ENCODE data around the gene CDSN.

Gene CDSN

DNA sequence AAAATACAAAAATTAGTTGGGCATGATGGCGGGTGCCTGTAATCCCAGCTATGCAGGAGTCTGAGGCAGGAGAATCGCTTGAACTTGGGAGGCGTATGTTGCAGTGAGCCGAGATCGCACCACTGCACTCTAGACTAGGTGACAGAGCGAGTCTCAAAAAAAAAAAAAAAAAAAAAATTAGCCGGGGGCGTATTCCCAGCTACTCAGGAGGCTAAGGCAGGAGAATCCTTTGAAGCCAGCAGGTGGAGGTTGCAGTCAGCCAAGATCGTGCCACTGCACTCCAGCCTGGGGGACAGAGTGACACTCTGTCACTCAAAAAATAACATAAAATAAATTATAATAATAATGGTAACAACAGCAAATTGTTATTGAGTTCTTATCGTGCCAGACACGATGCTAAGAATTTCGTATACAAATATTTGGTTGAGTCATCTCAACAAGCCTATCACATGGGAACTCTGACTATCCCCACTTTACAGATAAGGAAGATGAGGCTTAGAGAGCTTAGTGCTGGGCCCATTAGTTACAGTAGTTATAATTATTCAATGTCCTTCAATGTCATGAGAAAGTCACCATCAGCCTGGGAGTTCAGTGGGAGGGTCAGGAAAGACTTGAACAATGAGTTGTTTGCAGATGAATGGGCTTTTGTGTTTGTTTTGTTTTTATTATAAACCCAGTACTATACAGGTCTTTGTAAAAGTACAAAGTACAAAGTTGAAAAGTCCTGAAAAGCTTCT lies 27.3 kb downstream of the CDSN start:
- Histone ChIP-seq H3K9me3 (ENCODE audit: control insufficient read depth, insufficient read depth, low read depth, low read length) (no peaks in the 10 kb centered on the region), H3K36me3 (ENCODE audit: control insufficient read depth, insufficient read depth, low read length) (no peaks in the 10 kb centered on the region), H3K27me3 (ENCODE audit: control insufficient read depth, insufficient read depth, low read length) (no peaks in the 10 kb centered on the region), H3K27ac (ENCODE audit: low read depth, low read length) (no peak overlapping the region), H3K4me1 (ENCODE audit: control insufficient read depth, insufficient read depth, low read length) (peaks cover 9% of the 10 kb centered on the region; the same call in 1 of the 2 replicates), H3K9ac (ENCODE audit: low read length) (no peak overlapping the region), H3K4me3 (ENCODE audit: low read depth, low read length) (no peak overlapping the region)

DNA sequence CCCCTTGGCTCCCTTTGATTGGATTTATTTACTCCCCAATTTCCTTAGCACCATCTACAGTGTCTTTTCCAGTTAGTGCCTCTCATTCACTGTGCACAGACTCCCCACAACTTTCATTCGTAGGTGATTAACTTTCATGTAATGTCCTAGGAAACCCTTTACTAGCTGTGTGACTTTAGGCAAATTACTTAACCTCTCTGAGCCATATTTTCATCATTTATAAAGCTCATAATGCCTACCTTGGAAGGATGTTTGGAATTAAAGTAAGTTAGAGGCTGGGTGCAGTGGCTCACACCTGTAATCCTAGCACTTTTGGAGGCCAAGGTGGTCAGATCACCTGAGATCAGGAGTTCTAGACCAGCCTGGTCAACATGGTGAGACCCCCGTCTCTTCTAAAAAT lies 28.0 kb downstream of the CDSN start:
- H3K9me3 ChIP-seq (ENCODE audit: control insufficient read depth, insufficient read depth, low read depth, low read length): no peaks in the 10 kb centered on the region
- peaks cover 11% of the 10 kb centered on the region for H3K4me1 ChIP-seq (ENCODE audit: control insufficient read depth, insufficient read depth, low read length)
- no peak overlapping the region for H3K27ac ChIP-seq (ENCODE audit: low read depth, low read length)
- no peaks in the 10 kb centered on the region for H3K36me3 ChIP-seq (ENCODE audit: control insufficient read depth, insufficient read depth, low read length)
- H3K27me3 ChIP-seq (ENCODE audit: control insufficient read depth, insufficient read depth, low read length): no peaks in the 10 kb centered on the region
- no peak overlapping the region for H3K4me3 ChIP-seq (ENCODE audit: low read depth, low read length)
- no peak overlapping the region for H3K9ac ChIP-seq (ENCODE audit: low read length)

GRCh38 chr6:31091680-31092079 lies 28.6 kb downstream of the CDSN start:
- no peak overlapping the region for H3K27ac ChIP-seq (ENCODE audit: low read depth, low read length)
- H3K9me3 ChIP-seq (ENCODE audit: control insufficient read depth, insufficient read depth, low read depth, low read length): no peaks in the 10 kb centered on the region
- H3K4me1 ChIP-seq (ENCODE audit: control insufficient read depth, insufficient read depth, low read length): peaks cover 16% of the 10 kb centered on the region
- no peaks in the 10 kb centered on the region for H3K36me3 ChIP-seq (ENCODE audit: control insufficient read depth, insufficient read depth, low read length)
- H3K27me3 ChIP-seq (ENCODE audit: control insufficient read depth, insufficient read depth, low read length): no peaks in the 10 kb centered on the region
- no peak overlapping the region for H3K9ac ChIP-seq (ENCODE audit: low read length)
- no peak overlapping the region for H3K4me3 ChIP-seq (ENCODE audit: low read depth, low read length)

GRCh38 chr6:31090973-31091364 lies 29.3 kb downstream of the CDSN start:
- Histone ChIP-seq H3K9ac (ENCODE audit: low read length) (no peak overlapping the region), H3K27ac (ENCODE audit: low read depth, low read length) (no peak overlapping the region), H3K27me3 (ENCODE audit: control insufficient read depth, insufficient read depth, low read length) (no peaks in the 10 kb centered on the region), H3K4me3 (ENCODE audit: low read depth, low read length) (no peak overlapping the region), H3K4me1 (ENCODE audit: control insufficient read depth, insufficient read depth, low read length) (peaks cover 19% of the 10 kb centered on the region), H3K36me3 (ENCODE audit: control insufficient read depth, insufficient read depth, low read length) (no peaks in the 10 kb centered on the region), H3K9me3 (ENCODE audit: control insufficient read depth, insufficient read depth, low read depth, low read length) (no peaks in the 10 kb centered on the region)

GRCh38 chr6:31090275-31090972 lies 29.8 kb downstream of the CDSN start:
- Histone ChIP-seq H3K9me3 (ENCODE audit: control insufficient read depth, insufficient read depth, low read depth, low read length) (no peaks in the 10 kb centered on the region), H3K36me3 (ENCODE audit: control insufficient read depth, insufficient read depth, low read length) (no peaks in the 10 kb centered on the region), H3K4me1 (ENCODE audit: control insufficient read depth, insufficient read depth, low read length) (peaks cover 19% of the 10 kb centered on the region), H3K9ac (ENCODE audit: low read length) (no peak overlapping the region), H3K4me3 (ENCODE audit: low read depth, low read length) (no peak overlapping the region), H3K27me3 (ENCODE audit: control insufficient read depth, insufficient read depth, low read length) (no peaks in the 10 kb centered on the region), H3K27ac (ENCODE audit: low read depth, low read length) (no peak overlapping the region)

- Histone ChIP-seq H3K27ac (ENCODE audit: low read depth, low read length) (no peak overlapping the region), H3K9ac (ENCODE audit: low read length) (no peak overlapping the region), H3K27me3 (ENCODE audit: control insufficient read depth, insufficient read depth, low read length) (no peaks in the 10 kb centered on the region), H3K36me3 (ENCODE audit: control insufficient read depth, insufficient read depth, low read length) (no peaks in the 10 kb centered on the region), H3K4me1 (ENCODE audit: control insufficient read depth, insufficient read depth, low read length) (peaks cover 15% of the 10 kb centered on the region; the same call in 1 of the 2 replicates), H3K4me3 (ENCODE audit: low read depth, low read length) (no peak overlapping the region), H3K9me3 (ENCODE audit: control insufficient read depth, insufficient read depth, low read depth, low read length) (no peaks in the 10 kb centered on the region)
Measured at GRCh38 chr6:31087494-31088089, 32.7 kb downstream of the CDSN start.

DNA sequence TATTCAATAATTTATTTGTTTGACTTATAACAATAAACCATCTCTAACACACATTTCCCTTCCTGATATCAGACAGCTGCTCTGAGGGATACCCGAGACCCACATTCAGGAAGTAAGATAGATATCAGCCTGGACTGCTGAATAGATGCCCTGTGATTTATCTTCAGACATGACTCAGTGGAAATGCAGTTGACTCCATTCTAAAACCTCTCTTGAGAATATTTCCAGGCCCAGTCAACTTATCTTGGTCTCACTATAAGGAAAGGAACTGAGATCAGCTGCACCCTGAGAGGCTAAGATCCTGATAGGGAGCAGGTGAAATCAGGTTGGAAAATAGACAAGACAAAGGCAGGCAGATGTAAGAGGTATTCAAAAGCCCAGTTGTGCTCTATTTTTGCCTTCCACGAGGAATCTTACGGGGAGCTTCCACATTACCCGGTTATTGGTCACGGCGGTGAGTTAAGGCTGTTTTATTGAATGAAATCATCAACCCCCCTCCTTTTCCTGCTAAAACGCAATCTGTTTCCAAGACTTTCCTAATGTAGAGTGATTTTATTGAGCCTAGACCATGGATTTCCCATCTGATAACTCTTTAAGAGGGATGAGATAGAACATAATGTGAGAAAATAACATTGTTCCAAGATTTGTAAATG lies 33.3 kb downstream of the CDSN start:
- Histone ChIP-seq H3K27ac (ENCODE audit: low read depth, low read length) (no peak overlapping the region), H3K9ac (ENCODE audit: low read length) (no peak overlapping the region), H3K36me3 (ENCODE audit: control insufficient read depth, insufficient read depth, low read length) (no peaks in the 10 kb centered on the region), H3K9me3 (ENCODE audit: control insufficient read depth, insufficient read depth, low read depth, low read length) (no peaks in the 10 kb centered on the region), H3K27me3 (ENCODE audit: control insufficient read depth, insufficient read depth, low read length) (no peaks in the 10 kb centered on the region), H3K4me3 (ENCODE audit: low read depth, low read length) (no peak overlapping the region), H3K4me1 (ENCODE audit: control insufficient read depth, insufficient read depth, low read length) (peaks cover 15% of the 10 kb centered on the region; the same call in 1 of the 2 replicates)

- no peaks in the 10 kb centered on the region for H3K36me3 ChIP-seq (ENCODE audit: control insufficient read depth, insufficient read depth, low read length)
- H3K27ac ChIP-seq (ENCODE audit: low read depth, low read length): no peak overlapping the region
- no peak overlapping the region for H3K9ac ChIP-seq (ENCODE audit: low read length)
- H3K27me3 ChIP-seq (ENCODE audit: control insufficient read depth, insufficient read depth, low read length): no peaks in the 10 kb centered on the region
- H3K4me1 ChIP-seq (ENCODE audit: control insufficient read depth, insufficient read depth, low read length): peaks cover 19% of the 10 kb centered on the region
- no peaks in the 10 kb centered on the region for H3K9me3 ChIP-seq (ENCODE audit: control insufficient read depth, insufficient read depth, low read depth, low read length)
- no peak overlapping the region for H3K4me3 ChIP-seq (ENCODE audit: low read depth, low read length)
Measured at GRCh38 chr6:31083742-31084354, 36.4 kb downstream of the CDSN start.

DNA sequence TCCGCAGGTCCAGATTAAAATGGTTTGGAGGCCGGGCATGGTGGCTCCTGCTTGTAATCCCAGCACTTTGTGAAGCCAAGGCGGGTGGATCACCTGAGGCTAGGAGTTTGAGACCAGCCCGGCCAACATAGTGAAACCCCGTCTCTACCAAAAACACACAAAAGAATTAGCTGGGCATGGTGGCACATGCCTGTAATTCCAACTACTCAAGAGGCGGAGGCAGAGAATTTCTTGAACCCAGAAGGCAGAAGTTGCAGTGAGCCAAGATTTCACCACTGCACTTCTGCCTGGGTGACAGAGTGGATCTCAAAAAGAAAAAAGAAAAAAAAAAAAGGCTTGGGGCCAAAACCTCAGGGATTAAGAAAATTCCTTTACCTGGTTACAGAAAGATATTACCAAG lies 38.4 kb downstream of the CDSN start:
- Histone ChIP-seq H3K27ac (ENCODE audit: low read depth, low read length) (no peak overlapping the region), H3K9me3 (ENCODE audit: control insufficient read depth, insufficient read depth, low read depth, low read length) (no peaks in the 10 kb centered on the region), H3K4me1 (ENCODE audit: control insufficient read depth, insufficient read depth, low read length) (peaks cover 14% of the 10 kb centered on the region), H3K4me3 (ENCODE audit: low read depth, low read length) (no peak overlapping the region), H3K36me3 (ENCODE audit: control insufficient read depth, insufficient read depth, low read length) (no peaks in the 10 kb centered on the region), H3K9ac (ENCODE audit: low read length) (no peak overlapping the region), H3K27me3 (ENCODE audit: control insufficient read depth, insufficient read depth, low read length) (no peaks in the 10 kb centered on the region)

DNA sequence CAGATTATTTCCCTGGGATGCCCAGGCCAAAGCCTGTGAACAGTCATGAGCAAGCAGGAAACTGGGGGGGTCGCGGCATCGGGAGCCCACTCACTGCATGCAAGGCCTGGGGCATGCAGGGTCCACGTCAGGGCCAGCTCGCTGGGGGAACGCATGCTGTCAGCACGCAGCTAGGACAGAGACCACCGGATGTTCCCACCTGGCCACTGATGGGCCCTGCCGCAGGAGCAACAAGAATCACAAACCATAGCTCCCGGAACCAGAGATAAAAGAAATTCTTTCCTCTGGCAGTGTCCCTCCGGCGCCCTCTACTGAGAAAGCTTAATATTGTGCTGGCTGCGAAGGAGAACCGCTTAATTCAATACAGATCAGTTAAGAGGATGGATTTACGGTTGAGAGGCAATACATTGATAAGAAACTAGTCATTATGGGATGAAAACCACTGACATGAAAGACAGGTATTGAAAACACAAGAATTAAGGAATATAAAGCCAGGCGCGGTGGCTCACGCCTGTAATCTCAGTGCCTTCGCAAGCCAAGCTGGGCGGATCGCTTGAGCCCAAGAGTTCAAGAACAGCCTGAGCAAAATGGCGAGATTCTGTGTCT lies 40.5 kb downstream of the CDSN start:
- no peak overlapping the region for H3K9ac ChIP-seq (ENCODE audit: low read length)

More for the DNA sequence above, 40.5 kb downstream of the CDSN start:
- H3K9me3 ChIP-seq (ENCODE audit: control insufficient read depth, insufficient read depth, low read depth, low read length): no peaks in the 10 kb centered on the region
- H3K27me3 ChIP-seq (ENCODE audit: control insufficient read depth, insufficient read depth, low read length): no peaks in the 10 kb centered on the region
- H3K4me1 ChIP-seq (ENCODE audit: control insufficient read depth, insufficient read depth, low read length): peaks cover 10% of the 10 kb centered on the region
- H3K4me3 ChIP-seq (ENCODE audit: low read depth, low read length): no peak overlapping the region
- H3K36me3 ChIP-seq (ENCODE audit: control insufficient read depth, insufficient read depth, low read length): no peaks in the 10 kb centered on the region
- no peak overlapping the region for H3K27ac ChIP-seq (ENCODE audit: low read depth, low read length)

Measured in HUES6 (cell line).